ENCODE measurements around the gene ITPKB. TPM values are rescaled to one million over a fixed set of nuclear protein-coding genes. Genes with fewer than 3 reads are reported as not detected.
A peak's percentile ranks its signal among the peaks of the same experiment; 100 is the strongest.

Gene ITPKB
- total RNA-seq, 1 donor from 2014 or later = 1.6 TPM

DNA sequence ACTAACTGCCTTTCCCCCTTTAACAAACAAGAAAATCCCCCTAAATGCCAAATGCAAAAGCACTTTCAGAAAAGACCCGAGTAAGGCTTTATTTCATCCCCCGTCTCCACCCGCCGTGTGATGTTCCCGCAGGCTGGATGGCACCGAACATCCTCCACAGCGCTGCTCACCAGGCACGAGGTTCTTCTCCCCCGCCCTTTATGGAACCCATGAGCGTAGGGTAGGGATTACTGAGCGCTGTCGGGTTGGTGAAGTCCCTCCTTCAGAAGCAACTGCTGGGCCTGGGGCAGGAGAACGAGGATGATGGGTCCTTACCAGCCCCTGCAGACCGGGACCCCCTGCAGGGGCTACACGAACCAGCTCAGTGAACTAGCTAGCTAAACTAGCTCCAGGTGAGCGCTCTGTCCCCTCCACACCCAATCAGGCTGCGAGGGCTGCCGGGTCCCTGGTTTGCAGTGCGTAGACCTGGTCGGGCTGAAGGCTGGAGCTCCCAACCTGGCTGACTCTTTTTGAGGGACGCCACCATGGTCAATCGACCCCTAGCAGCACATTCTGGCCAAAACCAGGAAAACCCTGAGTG is 80.4 kb downstream of the ITPKB start:
- H3K27ac Mint-ChIP-seq = no peak overlapping the region
- no peak overlapping the region for H2AFZ ChIP-seq (replicated peaks)
- H3K4me1 Mint-ChIP-seq = peaks cover 83% of the 10 kb centered on the region
- H3K36me3 Mint-ChIP-seq = no peaks in the 10 kb centered on the region
- H3K9me3 ChIP-seq (ENCODE audit: low read depth) = no peaks in the 10 kb centered on the region
- no peaks in the 10 kb centered on the region for H3K36me3 ChIP-seq
- H3K27me3 ChIP-seq = no peaks in the 10 kb centered on the region
- H3K9ac ChIP-seq = no peak overlapping the region
- no peaks in the 10 kb centered on the region for H3K79me2 ChIP-seq (ENCODE audit: low read depth)
- H3K9me3 Mint-ChIP-seq = no peaks in the 10 kb centered on the region
- peaks cover 7% of the 10 kb centered on the region for H3K27me3 Mint-ChIP-seq (ENCODE audit: insufficient read depth, low read depth)
- H3K27ac ChIP-seq = no peak overlapping the region
- H3K4me3 Mint-ChIP-seq = no peak overlapping the region
- no peak for DNase-seq (ENCODE audit: low spot score)
- H3K4me3 ChIP-seq = no peak overlapping the region
- H3K4me2 ChIP-seq = peak overlapping the region; percentile 40
- TF ChIP-seq EZH2 (IDR thresholded peaks at IDR 0.05) (no peak), EZH2phosphoT487 (IDR thresholded peaks at IDR 0.05) (no peak)
- TF ChIP-seq, protein P1, sequence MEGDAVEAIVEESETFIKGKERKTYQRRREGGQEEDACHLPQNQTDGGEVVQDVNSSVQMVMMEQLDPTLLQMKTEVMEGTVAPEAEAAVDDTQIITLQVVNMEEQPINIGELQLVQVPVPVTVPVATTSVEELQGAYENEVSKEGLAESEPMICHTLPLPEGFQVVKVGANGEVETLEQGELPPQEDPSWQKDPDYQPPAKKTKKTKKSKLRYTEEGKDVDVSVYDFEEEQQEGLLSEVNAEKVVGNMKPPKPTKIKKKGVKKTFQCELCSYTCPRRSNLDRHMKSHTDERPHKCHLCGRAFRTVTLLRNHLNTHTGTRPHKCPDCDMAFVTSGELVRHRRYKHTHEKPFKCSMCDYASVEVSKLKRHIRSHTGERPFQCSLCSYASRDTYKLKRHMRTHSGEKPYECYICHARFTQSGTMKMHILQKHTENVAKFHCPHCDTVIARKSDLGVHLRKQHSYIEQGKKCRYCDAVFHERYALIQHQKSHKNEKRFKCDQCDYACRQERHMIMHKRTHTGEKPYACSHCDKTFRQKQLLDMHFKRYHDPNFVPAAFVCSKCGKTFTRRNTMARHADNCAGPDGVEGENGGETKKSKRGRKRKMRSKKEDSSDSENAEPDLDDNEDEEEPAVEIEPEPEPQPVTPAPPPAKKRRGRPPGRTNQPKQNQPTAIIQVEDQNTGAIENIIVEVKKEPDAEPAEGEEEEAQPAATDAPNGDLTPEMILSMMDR (IDR thresholded peaks at IDR 0.05) = no peak
- H4K20me1 ChIP-seq (ENCODE audit: low read depth) = no peaks in the 10 kb centered on the region
- peaks cover 67% of the 10 kb centered on the region for H3K4me1 ChIP-seq
- H3F3A ChIP-seq (ENCODE audit: low read depth) = peaks cover 30% of the 10 kb centered on the region

DNA sequence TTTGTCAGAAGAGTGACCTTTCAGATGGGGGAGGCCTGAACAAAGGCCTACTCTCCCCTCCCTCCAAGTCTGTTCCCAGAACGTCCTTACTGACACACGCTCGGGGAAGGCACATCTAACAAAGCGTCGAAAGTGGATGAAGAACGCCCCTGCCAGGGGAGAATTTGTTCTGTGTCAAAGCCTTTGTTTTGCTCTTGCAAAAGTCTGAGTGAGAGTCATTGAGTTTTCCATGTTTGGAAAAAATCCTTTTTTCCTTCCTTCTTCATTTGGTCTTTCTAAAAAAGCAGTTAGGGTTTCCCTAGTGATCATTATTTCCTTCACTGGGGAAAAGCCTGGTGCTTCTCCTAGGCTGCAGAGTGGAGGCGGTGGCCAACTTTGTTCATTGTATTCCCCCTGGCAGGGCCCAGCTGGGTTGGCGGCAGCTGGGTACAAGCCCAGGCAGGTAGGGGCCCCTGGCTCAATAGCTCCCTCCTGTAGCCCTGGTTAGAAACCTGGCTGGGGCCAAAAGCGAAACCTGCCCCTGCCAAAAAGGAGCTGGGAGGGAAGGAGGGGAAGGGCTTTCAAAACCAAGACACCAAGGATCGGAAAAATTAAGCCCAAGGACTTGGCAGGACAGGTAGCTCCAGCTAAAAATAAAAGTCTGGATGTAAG is 81.1 kb downstream of the ITPKB start:
- Mint-ChIP-seq H3K4me1 (peaks cover 81% of the 10 kb centered on the region), H3K9me3 (no peaks in the 10 kb centered on the region), H3K27me3 (ENCODE audit: insufficient read depth, low read depth) (peaks cover 7% of the 10 kb centered on the region), H3K36me3 (no peaks in the 10 kb centered on the region), H3K27ac (peak overlapping the region; percentile 78), H3K4me3 (peak overlapping the region; percentile 5)
- H3K4me1 ChIP-seq = peaks cover 72% of the 10 kb centered on the region
- no peak for TF ChIP-seq EZH2 (IDR thresholded peaks at IDR 0.05)
- TF ChIP-seq, protein P1 (IDR thresholded peaks at IDR 0.05) = no peak
- no peak for TF ChIP-seq EZH2phosphoT487 (IDR thresholded peaks at IDR 0.05)
- H4K20me1 ChIP-seq (ENCODE audit: low read depth) = no peaks in the 10 kb centered on the region
- H3K4me2 ChIP-seq = peak overlapping the region; percentile 40
- peak overlapping the region; percentile 1 for H2AFZ ChIP-seq (replicated peaks)
- H3K9me3 ChIP-seq (ENCODE audit: low read depth) = no peaks in the 10 kb centered on the region
- H3K79me2 ChIP-seq (ENCODE audit: low read depth) = no peaks in the 10 kb centered on the region
- H3K27ac ChIP-seq = no peak overlapping the region
- H3K4me3 ChIP-seq = no peak overlapping the region
- no peak for DNase-seq (ENCODE audit: low spot score)
- peaks cover 33% of the 10 kb centered on the region for H3F3A ChIP-seq (ENCODE audit: low read depth)
- H3K36me3 ChIP-seq = no peaks in the 10 kb centered on the region
- no peak overlapping the region for H3K9ac ChIP-seq
- H3K27me3 ChIP-seq = no peaks in the 10 kb centered on the region

DNA sequence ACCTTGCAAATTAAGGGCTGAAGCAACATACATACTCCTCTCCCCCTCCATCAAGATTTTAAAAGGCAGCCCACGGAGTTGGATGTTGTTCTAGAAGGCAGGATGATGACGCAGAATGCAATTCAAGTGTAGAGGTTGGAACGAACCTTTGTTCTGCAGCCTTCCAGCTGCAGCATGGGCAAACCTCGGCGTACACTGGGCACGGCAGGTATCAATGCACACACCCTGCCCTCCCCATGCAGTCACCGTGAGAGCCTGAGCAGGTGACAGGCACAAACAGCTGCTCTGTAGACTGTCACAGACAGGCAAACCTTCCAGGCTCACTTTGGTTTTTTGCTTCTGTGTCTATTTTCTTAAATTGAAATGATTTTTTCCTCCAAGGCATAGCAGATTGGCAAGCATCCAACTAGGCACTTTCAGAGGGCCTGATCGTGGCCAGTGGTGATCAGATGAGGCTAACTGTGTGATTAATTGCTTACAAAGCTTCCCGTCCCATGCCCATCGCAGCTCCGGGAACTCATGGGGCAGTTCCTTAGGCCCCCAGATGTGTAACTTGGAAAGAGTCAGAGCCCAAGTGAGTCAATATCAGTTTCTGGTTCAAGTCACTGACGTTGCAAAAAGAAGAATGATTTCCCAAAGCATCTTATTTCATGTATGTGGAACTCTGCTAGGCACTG is 82.3 kb downstream of the ITPKB start:
- Histone ChIP-seq H3K4me3 (no peak overlapping the region), H3K27me3 (no peaks in the 10 kb centered on the region), H3K79me2 (ENCODE audit: low read depth) (no peaks in the 10 kb centered on the region), H4K20me1 (ENCODE audit: low read depth) (no peaks in the 10 kb centered on the region), H3K27ac (no peak overlapping the region), H3K36me3 (no peaks in the 10 kb centered on the region), H3K9me3 (ENCODE audit: low read depth) (no peaks in the 10 kb centered on the region), H3K4me1 (peaks cover 61% of the 10 kb centered on the region), H2AFZ (replicated peaks) (no peak overlapping the region), H3F3A (ENCODE audit: low read depth) (peaks cover 33% of the 10 kb centered on the region), H3K9ac (no peak overlapping the region), H3K4me2 (no peak overlapping the region)
- DNase-seq (ENCODE audit: low spot score) = no peak
- Mint-ChIP-seq H3K27me3 (ENCODE audit: insufficient read depth, low read depth) (peaks cover 11% of the 10 kb centered on the region), H3K27ac (peak overlapping the region; percentile 89), H3K4me3 (no peak overlapping the region), H3K4me1 (peaks cover 72% of the 10 kb centered on the region), H3K36me3 (no peaks in the 10 kb centered on the region), H3K9me3 (no peaks in the 10 kb centered on the region)
- TF ChIP-seq EZH2 (IDR thresholded peaks at IDR 0.05) = no peak
- no peak for TF ChIP-seq EZH2phosphoT487 (IDR thresholded peaks at IDR 0.05)
